ENCODE data around the gene ADCY9. TPM values are rescaled to one million over a fixed set of nuclear protein-coding genes. Genes with fewer than 3 reads are reported as not detected.

The ADCY9 gene
- total RNA-seq, 1 donor from 2014 or later = 6.9 TPM

GRCh38 chr16:4028144-4028543, 88.1 kb downstream of the ADCY9 start:
- Mint-ChIP-seq H3K4me3 (ENCODE audit: low read depth) (no peak overlapping the region), H3K4me1 (ENCODE audit: low read depth) (peaks cover 5% of the 10 kb centered on the region), H3K27me3 (peaks cover 8% of the 10 kb centered on the region), H3K36me3 (ENCODE audit: insufficient read depth) (peaks cover 5% of the 10 kb centered on the region), H3K9me3 (ENCODE audit: low read depth) (no peaks in the 10 kb centered on the region), H3K27ac (no peak overlapping the region)
- TF ChIP-seq CTCF (IDR thresholded peaks at IDR 0.05; ENCODE audit: unreplicated experiment) = no peak
- no peak for DNase-seq (ENCODE audit: low spot score, unreplicated experiment)

GRCh38 chr16:4026854-4027253, 89.4 kb downstream of the ADCY9 start:
- no peak for TF ChIP-seq CTCF (IDR thresholded peaks at IDR 0.05; ENCODE audit: unreplicated experiment)
- no peak for DNase-seq (ENCODE audit: low spot score, unreplicated experiment)
- peaks cover 5% of the 10 kb centered on the region for H3K4me1 Mint-ChIP-seq (ENCODE audit: low read depth)
- H3K9me3 Mint-ChIP-seq (ENCODE audit: low read depth) = no peaks in the 10 kb centered on the region
- no peak overlapping the region for H3K4me3 Mint-ChIP-seq (ENCODE audit: low read depth)
- peaks cover 5% of the 10 kb centered on the region for H3K36me3 Mint-ChIP-seq (ENCODE audit: insufficient read depth)
- peaks cover 9% of the 10 kb centered on the region for H3K27me3 Mint-ChIP-seq
- H3K27ac Mint-ChIP-seq = no peak overlapping the region

- H3K36me3 Mint-ChIP-seq (ENCODE audit: insufficient read depth) = peaks cover 5% of the 10 kb centered on the region
- H3K27ac Mint-ChIP-seq = no peak overlapping the region
- peaks cover 9% of the 10 kb centered on the region for H3K27me3 Mint-ChIP-seq
- no peak overlapping the region for H3K4me3 Mint-ChIP-seq (ENCODE audit: low read depth)
- H3K9me3 Mint-ChIP-seq (ENCODE audit: low read depth) = no peaks in the 10 kb centered on the region
- no peak for TF ChIP-seq CTCF (IDR thresholded peaks at IDR 0.05; ENCODE audit: unreplicated experiment)
- DNase-seq (ENCODE audit: low spot score, unreplicated experiment) = no peak
- peaks cover 5% of the 10 kb centered on the region for H3K4me1 Mint-ChIP-seq (ENCODE audit: low read depth)
Observed at GRCh38 chr16:4025428-4025827, 90.8 kb downstream of the ADCY9 start.

- H3K4me3 Mint-ChIP-seq (ENCODE audit: low read depth) = no peak overlapping the region
- H3K27ac Mint-ChIP-seq = no peak overlapping the region
- DNase-seq (ENCODE audit: low spot score, unreplicated experiment) = no peak
- H3K27me3 Mint-ChIP-seq = peaks cover 3% of the 10 kb centered on the region
- H3K36me3 Mint-ChIP-seq (ENCODE audit: insufficient read depth) = peaks cover 4% of the 10 kb centered on the region
- no peaks in the 10 kb centered on the region for H3K9me3 Mint-ChIP-seq (ENCODE audit: low read depth)
- TF ChIP-seq CTCF (IDR thresholded peaks at IDR 0.05; ENCODE audit: unreplicated experiment) = no peak
- H3K4me1 Mint-ChIP-seq (ENCODE audit: low read depth) = no peaks in the 10 kb centered on the region
Observed at GRCh38 chr16:4021916-4022315, 94.3 kb downstream of the ADCY9 start.

- H3K36me3 Mint-ChIP-seq (ENCODE audit: insufficient read depth) = no peaks in the 10 kb centered on the region
- H3K4me1 Mint-ChIP-seq (ENCODE audit: low read depth) = no peaks in the 10 kb centered on the region
- DNase-seq (ENCODE audit: low spot score, unreplicated experiment) = no peak
- no peak overlapping the region for H3K27ac Mint-ChIP-seq
- no peak overlapping the region for H3K4me3 Mint-ChIP-seq (ENCODE audit: low read depth)
- no peak for TF ChIP-seq CTCF (IDR thresholded peaks at IDR 0.05; ENCODE audit: unreplicated experiment)
- no peaks in the 10 kb centered on the region for H3K9me3 Mint-ChIP-seq (ENCODE audit: low read depth)
- H3K27me3 Mint-ChIP-seq = peaks cover 3% of the 10 kb centered on the region
Observed at GRCh38 chr16:4021070-4021779, 95.0 kb downstream of the ADCY9 start.
